ENCODE measurements around the gene PANK2. TPM values are rescaled to one million over a fixed set of nuclear protein-coding genes. Genes with fewer than 3 reads are reported as not detected.

Gene PANK2
- total and polyA plus RNA-seq, 2 of the 8 experiments (the other 6 are each of a cell fraction or from before 2014, with no cell fraction given) = 17.1 to 57.5 TPM

- POLR2A ChIA-PET (ENCODE audit: partially characterized antibody) = interaction anchor here (2.0 kb wide), 1 partner anchor 11 kb away, joined by 8 read pairs; no protein-coding TSS in a partner anchor
- FAIRE-seq = no peak
- 90% methylated on average over 7 of the region's 9 CpGs; no CpG with 5 or more reads in 1 of the 2 experiments for WGBS, 2 experiments (ENCODE audit: extremely low coverage in 1 of 2, insufficient coverage in 1 of 2, insufficient read length in 1 of 2, insufficient replicate concordance in 2 of 2, low coverage in 1 of 2, low lambda C conversion rate in 2 of 2, missing lambda C conversion rate in 1 of 2)
Measured at GRCh38 chr20:3901706-3902440, 12.7 kb downstream of the PANK2 start.

More at GRCh38 chr20:3901706-3902440, 12.7 kb downstream of the PANK2 start:
- Histone ChIP-seq H3K4me2 (ENCODE audit: insufficient read depth in 1 of 2, low read depth in 2 of 2, low read length in 2 of 2) (no peak overlapping the region), H2BK5ac (ENCODE audit: low read depth, low read length) (no peak overlapping the region), H3K4ac (replicated peaks; ENCODE audit: insufficient read length, low read depth, low read length) (no peak overlapping the region), H3K79me2 (ENCODE audit: control insufficient read depth in 1 of 2, insufficient read depth in 2 of 2, low read length in 2 of 2) (peaks cover 44 to 97% of the 10 kb centered on the region in 2 experiments), H2BK12ac (ENCODE audit: low read depth, low read length) (no peak overlapping the region), H3K79me1 (ENCODE audit: low read depth, low read length) (no peaks in the 10 kb centered on the region; the same call in 1 of the 2 replicates), H2BK15ac (ENCODE audit: low read length) (no peak overlapping the region), H3K27me3 (replicated peaks in 1 of 4; ENCODE audit: control insufficient read depth in 3 of 4, extremely low read depth in 1 of 4, insufficient read depth in 3 of 4, low read length in 3 of 4) (no peaks in the 10 kb centered on the region), H2AFZ (ENCODE audit: low read length) (no peak overlapping the region), H3K18ac (ENCODE audit: extremely low read depth, low read length) (no peak overlapping the region), H2BK20ac (ENCODE audit: low read length) (no peak overlapping the region), H3K56ac (replicated peaks; ENCODE audit: insufficient read length, low read depth, low read length) (no peak overlapping the region), H3K23me2 (ENCODE audit: low read depth, low read length) (no peaks in the 10 kb centered on the region), H3K14ac (ENCODE audit: insufficient read length) (no peak overlapping the region), H2AK5ac (ENCODE audit: low read depth, low read length) (no peak overlapping the region), H3K23ac (ENCODE audit: insufficient read length) (no peak overlapping the region), H3K9ac (replicated peaks in 1 of 4; ENCODE audit: extremely low read depth in 1 of 4, low read depth in 3 of 4, low read length in 3 of 4) (no peak overlapping the region), H2BK120ac (replicated peaks; ENCODE audit: low read depth, low read length) (no peak overlapping the region), H3K27ac (ENCODE audit: low read depth, low read length) (no peak overlapping the region), H3K4me3 (ENCODE audit: extremely low read depth in 1 of 4, insufficient read depth in 2 of 4, low read depth in 3 of 4, low read length in 4 of 4) (no peak overlapping the region), H4K5ac (ENCODE audit: insufficient read length, low read depth, low read length) (no peak overlapping the region), H4K8ac (ENCODE audit: extremely low read depth, insufficient read depth, low read length) (no peak overlapping the region), H4K20me1 (replicated peaks in 1 of 2; ENCODE audit: control insufficient read depth in 1 of 2, insufficient read depth in 2 of 2, low read length in 2 of 2) (peaks cover 23 to 24% of the 10 kb centered on the region in 2 experiments), H3K9me3 (ENCODE audit: insufficient read depth in 2 of 2, low read depth in 1 of 2, low read length in 1 of 2) (no peaks in the 10 kb centered on the region), H3K36me3 (ENCODE audit: control insufficient read depth in 2 of 4, insufficient read depth in 4 of 4, low read length in 3 of 4) (peaks cover 0 to 2% (median 0%) of the 10 kb centered on the region in 4 experiments; a peak in 2 of 8 replicates), H3K4me1 (replicated peaks in 1 of 4; ENCODE audit: control insufficient read depth in 3 of 4, insufficient read depth in 4 of 4, low read length in 3 of 4) (peaks cover 0 to 3% (median 0%) of the 10 kb centered on the region in 4 experiments; a peak in 1 of 7 replicates), H4K91ac (replicated peaks; ENCODE audit: insufficient read length, low read length) (no peak overlapping the region)
- no peak for TF ChIP-seq RAD21 (IDR thresholded peaks at IDR 0.05 in 1 of 2, conservative IDR thresholded peaks at IDR 0.05 in 1 of 2; ENCODE audit: low read depth in 2 of 2, low read length in 2 of 2)
- TF ChIP-seq USF2 (IDR thresholded peaks at IDR 0.05; ENCODE audit: low read length) = no peak
- no peak for TF ChIP-seq SIN3A (conservative IDR thresholded peaks at IDR 0.05 in 1 of 2, IDR thresholded peaks at IDR 0.05 in 1 of 2; ENCODE audit: low read depth in 1 of 2, low read length in 2 of 2)
- no peak for DNase-seq (ENCODE audit: low read depth in 1 of 2, low spot score in 2 of 2)
- CTCF ChIA-PET (ENCODE audit: partially characterized antibody) = no interaction called here
